GM19328 (cell line): ENCODE results near the gene CCDC14.
"Not testable (repeated sequence)": the region's sequence is repeated elsewhere in the genome, so short reads cannot be mapped to it uniquely, and the experiment has no call there.

ENCODE experiments used
- ATAC-seq: cut with Tn5 transposase; IDR thresholded peaks from one replicate; pipeline ENCODE4 v1.9.1; 2021; ENCODE audit warnings: mild to moderate bottlenecking, moderate library complexity; ENCODE audit not compliant: unreplicated experiment

Gene CCDC14

GRCh38 chr3:123960781-123961507 is at the start of gene CCDC14:
TSS of gene CCDC14 (minus strand) at chr3:123961229. CDS start at chr3:123961173, 56 bp downstream.
- peak; percentile 80 for ATAC-seq

- not testable (repeated sequence) for ATAC-seq
These were observed 47.3 kb upstream of the CCDC14 start for GRCh38 chr3:124008321-124008720.

GRCh38 chr3:124007186-124007585 is 46.2 kb upstream of the CCDC14 start:
- ATAC-seq = no peak

GRCh38 chr3:124002405-124003079 is 41.5 kb upstream of the CCDC14 start:
- ATAC-seq = not testable (repeated sequence)

- ATAC-seq = not testable (repeated sequence)
These were observed 40.3 kb upstream of the CCDC14 start for GRCh38 chr3:124001366-124001765.

- ATAC-seq = no peak
These were observed 36.5 kb upstream of the CCDC14 start for GRCh38 chr3:123997543-123997942.

- no peak for ATAC-seq
These were observed 32.8 kb upstream of the CCDC14 start for GRCh38 chr3:123993818-123994217.

GRCh38 chr3:123991730-123992588 is 30.9 kb upstream of the CCDC14 start, which contains the start of gene ROPN1:
TSS of gene ROPN1 (minus strand) at chr3:123992124. CDS start at chr3:123980481, 11,643 bp downstream.
- not testable (repeated sequence) for ATAC-seq

- no peak for ATAC-seq
These were observed 25.4 kb upstream of the CCDC14 start for GRCh38 chr3:123986427-123986826.

GRCh38 chr3:123984957-123985356 is 23.9 kb upstream of the CCDC14 start:
- ATAC-seq = no peak

- ATAC-seq = no peak
These were observed 23.3 kb upstream of the CCDC14 start for GRCh38 chr3:123984350-123984749.

- not testable (repeated sequence) for ATAC-seq
These were observed 20.3 kb upstream of the CCDC14 start for GRCh38 chr3:123981317-123981716.

- ATAC-seq = no peak
These were observed 19.5 kb upstream of the CCDC14 start for GRCh38 chr3:123980539-123980938.

GRCh38 chr3:123979525-123980501 is 18.8 kb upstream of the CCDC14 start:
- ATAC-seq = not testable (repeated sequence)

- ATAC-seq = not testable (repeated sequence)
These were observed 15.9 kb upstream of the CCDC14 start for GRCh38 chr3:123976904-123977303.

- not testable (repeated sequence) for ATAC-seq
These were observed 15.3 kb upstream of the CCDC14 start for GRCh38 chr3:123976181-123976898.

GRCh38 chr3:123975030-123975429 is 14.0 kb upstream of the CCDC14 start:
- ATAC-seq = not testable (repeated sequence)

GRCh38 chr3:123971406-123971805 is 10.4 kb upstream of the CCDC14 start:
- ATAC-seq = no peak

- ATAC-seq = not testable (repeated sequence)
These were observed 6.2 kb upstream of the CCDC14 start for GRCh38 chr3:123967260-123967659.
